Left renal cortex interstitium (tissue), 4 donors: ENCODE results near the gene FAM114A2. TPM values are rescaled to one million over a fixed set of nuclear protein-coding genes. Genes with fewer than 3 reads are reported as not detected.
"Not testable (repeated sequence)": the region's sequence is repeated elsewhere in the genome, so short reads cannot be mapped to it uniquely, and the experiment has no call there.

Experiments used
- DNase-seq, 4 donors: peaks; one replicate each; pipeline ENCODE4 v3.0.0-alpha.2; 2013; ENCODE audit warnings: low read depth in 4 of 4, low spot score in 2 of 4, missing footprints in 1 of 4
- polyA plus RNA-seq, 4 donors: library from polyadenylated mRNA; unstranded; fragments of 120-200 nt; gene quantifications; one replicate each; pipeline ENCODE4 v1.2.1, GENCODE V29; 2013; ENCODE audit not compliant: insufficient read length in 4 of 4

Gene FAM114A2
- polyA plus RNA-seq: 10 to 100 TPM; 32.2 to 38.7 (median 34.5) TPM

DNA sequence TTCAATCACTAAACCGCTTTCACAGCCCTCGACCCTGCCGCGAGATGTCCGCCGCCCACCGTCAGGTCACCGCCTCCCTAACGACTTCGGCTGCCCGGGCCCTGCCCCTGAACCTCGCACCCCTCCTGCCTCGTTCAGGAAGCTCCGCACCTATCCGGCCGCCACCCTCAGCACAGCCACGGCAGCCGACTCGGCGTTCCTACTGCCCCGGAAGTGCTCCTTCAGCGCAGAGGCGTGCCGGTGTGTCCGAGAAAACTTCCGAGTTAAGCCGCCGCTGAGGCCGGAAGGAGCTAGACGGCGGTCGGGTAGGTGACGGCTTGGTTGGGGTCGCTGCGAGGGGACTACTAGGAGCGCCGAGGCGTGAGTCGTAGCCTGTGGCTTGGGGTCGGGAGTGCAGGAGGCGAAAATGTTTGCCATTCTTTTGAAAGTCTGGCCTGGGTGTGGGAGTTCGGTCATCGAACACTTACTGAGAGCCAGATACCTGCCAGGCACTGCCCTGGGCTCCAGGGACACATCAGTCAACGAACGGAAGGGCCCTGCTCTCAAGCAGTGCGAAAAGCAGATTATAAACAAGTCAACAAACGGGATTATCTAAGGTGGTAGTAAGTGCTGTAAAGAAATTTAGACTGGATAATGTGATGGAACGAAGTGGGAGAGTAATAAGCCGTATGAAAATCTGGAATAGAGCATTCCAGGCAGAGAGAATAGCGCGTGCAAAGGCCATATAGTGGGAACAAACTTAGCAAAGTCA lies at the start of gene FAM114A2, which contains the start of gene MFAP3:
Gene FAM114A2 (minus strand): TSS at position 204 of the 751 bp plus-strand sequence. CDS start 3,957 bp downstream, outside the sequence.
Gene MFAP3 (plus strand): TSS at position 261 of the 751 bp plus-strand sequence. CDS start 10,756 bp downstream, outside the sequence.
- peak; percentile 63 to 75 (median 72) for DNase-seq

DNA sequence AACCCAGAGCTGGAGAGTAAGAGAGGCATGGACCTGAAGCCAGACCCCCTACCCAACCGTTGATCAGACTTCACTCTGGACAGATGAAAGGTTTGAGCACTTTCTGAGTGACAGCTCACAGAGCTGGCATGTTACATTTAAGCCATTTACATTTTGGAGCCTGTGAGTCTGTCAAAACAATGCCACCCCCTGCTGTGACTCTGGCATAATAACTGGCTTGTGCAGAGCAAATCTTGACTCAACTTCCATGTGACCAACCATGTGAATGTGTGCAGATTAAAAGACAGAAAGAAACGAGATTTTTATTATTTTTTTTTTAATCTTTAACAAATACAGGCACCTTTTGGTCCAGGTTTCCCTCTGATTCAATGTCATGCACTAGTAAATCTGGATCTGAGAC lies 48.5 kb upstream of the FAM114A2 start:
- DNase-seq: no peak

DNA sequence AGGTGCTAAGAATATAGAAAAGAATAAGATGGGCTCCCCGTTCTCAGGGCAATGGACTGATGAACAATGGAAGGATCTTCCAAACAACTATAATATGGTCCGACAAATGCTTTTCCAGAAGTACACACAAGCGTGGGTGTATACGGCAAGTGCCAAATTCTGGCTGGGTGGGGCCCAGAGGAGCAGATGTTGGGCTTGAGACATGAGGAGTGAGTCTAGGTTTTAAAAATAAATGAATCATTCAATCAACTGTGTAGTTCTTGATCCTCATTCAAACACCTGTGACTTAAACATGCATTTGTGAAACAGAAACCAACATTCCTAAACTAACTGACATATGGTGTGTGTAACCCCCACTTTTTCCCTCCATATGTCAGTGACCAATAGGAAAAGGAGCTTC lies 47.9 kb upstream of the FAM114A2 start:
- DNase-seq: no peak

DNA sequence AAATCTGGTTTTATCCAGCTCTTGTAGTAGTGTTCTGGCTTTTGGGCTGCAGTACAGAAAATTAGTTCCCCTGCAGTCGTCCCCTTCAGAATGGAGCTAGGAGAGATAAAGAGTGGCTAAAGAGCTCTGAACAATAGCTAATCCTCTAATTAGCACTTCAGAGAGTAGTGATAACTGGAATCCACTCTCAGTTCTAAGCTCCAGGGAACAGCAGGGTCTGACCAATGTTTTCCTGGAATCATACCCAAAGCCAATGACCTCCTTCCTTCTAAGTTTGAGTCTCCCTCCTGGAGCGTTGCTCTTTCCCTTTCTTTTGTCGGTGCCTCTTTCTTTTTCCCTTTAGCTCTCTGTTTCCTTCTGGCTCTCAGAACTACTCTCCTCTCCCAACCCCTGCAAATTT lies 47.4 kb upstream of the FAM114A2 start:
- DNase-seq: no peak

DNA sequence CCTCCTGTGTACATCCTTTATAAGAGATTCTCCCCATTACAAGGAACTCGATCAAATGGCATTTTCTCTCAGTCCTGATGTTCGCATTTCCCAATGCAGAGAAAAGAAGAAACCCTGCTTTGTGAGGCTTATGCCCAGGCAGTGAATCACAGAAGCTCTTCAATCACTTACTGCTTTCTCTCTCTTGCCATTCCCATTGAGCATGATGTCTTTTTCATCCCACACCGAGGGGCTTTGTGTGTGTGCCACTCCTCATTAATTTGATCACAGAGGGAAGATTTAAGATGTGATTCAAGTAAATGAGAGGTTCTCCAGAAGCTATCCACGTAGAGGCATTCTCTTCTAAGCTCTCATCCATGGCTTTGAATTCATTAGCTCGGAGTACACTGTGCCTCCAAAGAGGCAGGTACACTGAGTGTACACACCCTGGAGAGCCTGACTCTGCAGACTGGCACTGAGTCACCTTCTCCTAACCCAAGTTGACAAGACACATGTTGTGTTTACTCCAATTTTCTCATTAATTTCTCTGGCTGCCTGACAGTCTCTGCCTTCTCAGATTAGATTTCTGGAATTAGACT lies 45.4 kb upstream of the FAM114A2 start:
- DNase-seq: no peak

DNA sequence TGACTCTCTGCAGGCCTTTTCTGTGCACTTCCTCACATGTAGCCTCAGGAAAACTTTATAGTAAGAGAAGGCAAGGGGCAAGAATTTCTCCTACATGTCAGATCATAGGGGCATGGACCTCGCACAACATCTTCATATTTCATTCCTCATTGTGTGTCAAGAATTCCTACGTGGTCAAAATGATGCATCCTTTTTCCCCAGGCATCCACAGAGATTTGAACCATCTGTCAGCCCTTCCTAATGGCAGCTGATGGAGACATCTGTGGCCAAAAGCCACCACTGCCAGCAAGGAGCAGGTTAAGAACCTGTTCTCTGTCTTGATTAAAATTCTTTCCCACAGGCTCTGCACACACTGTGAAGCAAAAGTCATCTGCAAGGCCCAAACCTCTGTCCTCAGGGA lies 42.5 kb upstream of the FAM114A2 start:
- DNase-seq: no peak

DNA sequence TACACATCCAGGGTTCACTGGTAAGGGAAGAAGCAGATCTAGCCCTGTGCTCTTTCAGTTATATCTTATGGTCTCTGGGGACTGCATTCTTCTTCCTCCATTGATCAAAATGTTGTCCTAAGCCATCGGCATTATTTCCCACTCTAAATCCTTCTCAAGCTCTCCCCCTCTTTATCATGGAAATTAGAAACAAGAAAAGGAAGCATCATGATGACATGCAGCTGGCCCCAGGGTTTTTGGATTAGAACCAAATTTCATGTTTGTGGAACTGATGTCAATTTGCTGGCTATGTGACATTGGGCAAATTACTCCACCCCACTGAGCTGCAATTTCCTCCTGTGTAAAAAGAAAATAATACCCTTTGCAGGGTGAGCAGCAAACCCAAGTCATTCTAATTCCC lies 39.6 kb upstream of the FAM114A2 start:
- no peak for DNase-seq

DNA sequence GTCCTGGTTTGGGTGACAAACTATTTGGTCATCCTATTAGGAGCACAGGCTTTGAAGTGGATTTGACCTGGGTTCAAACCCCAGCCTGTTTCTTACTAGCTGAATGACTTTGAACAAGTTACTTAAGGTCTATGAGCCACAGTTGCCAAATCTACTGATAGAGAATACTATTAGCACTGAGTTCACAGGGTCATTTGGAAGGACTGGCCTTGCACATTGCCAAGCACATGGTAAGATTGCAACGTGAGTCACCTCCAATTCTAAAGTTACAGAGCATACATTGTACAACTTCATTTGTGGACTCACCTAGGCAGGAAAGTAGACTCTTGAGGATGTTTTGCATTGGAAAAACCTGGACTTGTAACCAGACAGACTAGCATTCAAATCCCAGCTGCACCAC lies 39.0 kb upstream of the FAM114A2 start:
- DNase-seq: no peak

DNA sequence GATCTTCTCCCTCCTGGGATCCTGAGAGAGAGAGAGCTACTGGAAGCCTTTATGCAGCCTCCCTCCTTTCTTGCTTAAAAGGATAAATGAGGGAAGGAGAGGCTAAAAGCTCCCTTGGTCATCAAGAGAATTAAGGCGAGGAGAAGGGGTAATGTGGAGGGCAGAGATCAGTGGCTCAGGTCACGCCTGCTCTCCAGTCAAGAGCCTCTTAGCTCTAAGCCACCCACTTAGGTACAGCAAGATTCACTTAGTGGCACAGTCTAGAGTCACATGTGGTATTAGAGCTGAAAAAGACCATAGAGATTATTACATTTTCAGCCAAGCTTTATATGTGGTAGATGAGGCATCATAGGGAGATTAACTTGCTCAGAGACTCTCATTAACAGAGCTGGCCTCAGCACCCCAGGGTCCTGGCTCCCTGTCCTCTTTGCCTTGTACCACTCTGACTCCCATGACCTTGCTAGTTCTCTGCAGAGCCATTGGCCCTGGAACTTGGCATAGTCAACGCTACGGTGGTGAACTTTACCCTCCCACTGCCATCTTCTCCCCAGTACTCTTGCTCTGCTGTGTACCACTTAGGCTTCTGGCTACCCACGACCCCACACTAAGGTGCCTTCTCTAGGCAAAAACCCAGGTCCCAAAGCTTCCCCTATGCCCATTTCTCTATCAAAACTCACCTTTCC lies 37.7 kb upstream of the FAM114A2 start:
- no peak for DNase-seq

DNA sequence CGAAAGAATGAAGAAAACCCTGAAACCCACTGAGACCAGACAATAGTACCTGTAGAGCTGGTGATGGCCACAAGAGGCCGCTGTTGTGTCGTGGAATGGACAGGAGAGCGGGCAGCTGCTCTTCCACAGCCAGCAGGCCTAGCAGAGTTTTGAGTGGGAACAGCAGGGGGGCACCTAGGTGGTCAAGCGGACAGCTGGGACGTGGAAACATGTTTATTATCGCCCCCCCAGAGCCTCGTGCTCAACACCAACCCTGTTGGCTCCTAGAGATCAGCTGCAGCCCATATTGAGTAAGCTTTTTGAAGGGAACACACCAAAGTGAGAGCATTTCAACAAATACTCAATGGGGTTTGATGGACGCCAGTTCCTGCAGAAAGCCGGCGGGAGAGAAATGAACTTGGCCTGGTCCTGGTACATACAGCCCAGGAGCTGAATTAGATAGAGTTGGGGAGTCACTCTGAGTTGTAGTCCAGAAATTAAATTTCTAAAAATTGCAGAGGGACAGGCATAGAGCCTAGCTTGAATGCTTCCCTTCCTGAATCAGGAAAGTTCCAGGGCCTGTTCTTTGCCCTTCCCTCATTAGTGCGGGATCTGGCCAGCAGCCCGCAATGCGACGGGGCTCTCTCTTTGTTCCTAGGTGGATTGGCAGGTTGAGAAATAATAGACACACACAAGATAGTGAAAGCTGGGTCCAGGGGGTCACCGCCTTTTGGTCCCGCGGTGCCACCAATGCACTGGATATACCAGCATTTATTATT lies 33.9 kb upstream of the FAM114A2 start:
- DNase-seq: peak; percentile 51 to 71 (median 61)

DNA sequence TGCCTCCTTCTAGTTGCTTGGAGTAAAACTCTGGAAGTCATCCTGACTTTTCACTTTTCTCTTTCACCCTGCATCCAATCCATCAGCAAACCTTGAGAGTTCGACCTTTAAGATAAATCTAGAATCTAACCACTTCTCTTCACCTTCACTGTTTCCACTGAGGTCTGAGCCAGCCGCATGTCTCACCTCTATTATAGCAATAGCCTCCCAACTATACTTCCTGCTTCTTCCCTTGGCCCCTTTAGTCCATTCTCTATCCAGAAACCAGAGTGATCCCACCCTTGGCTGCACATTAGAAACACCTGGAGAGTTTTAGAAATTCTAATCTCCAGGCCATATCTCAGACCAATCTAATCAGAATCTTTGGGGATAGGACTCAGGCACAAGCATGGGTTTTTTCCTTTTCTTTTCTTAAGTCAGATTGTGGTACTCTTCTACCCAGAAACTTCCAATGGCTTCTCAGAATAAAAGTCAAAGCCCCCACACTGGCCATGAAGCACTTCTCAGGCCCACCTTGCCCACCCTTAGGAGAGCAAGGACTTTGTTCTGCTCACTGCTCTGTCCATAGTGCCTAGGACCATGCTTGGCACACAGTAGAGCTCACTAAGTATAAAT lies 33.2 kb upstream of the FAM114A2 start:
- DNase-seq: no peak

DNA sequence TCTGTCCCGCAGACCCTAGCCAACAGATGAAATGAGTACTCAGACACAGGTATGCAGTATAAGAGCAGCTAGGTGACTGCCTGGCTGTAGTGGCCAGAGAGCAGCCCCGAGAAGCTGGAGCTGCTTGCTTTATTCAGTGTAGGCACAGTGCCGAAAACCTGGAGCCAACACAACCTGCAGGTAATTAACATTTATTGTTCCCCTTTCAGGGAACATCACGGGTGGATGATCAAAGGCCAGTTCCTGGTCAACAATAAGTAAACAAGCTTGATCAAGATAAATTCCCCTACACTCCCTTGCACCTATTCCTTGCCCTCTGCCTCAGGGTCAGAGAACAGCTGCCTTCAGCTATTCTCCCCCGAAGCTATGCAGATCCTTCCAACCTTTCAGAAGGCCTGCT lies 31.1 kb upstream of the FAM114A2 start:
- not testable (repeated sequence) for DNase-seq

DNA sequence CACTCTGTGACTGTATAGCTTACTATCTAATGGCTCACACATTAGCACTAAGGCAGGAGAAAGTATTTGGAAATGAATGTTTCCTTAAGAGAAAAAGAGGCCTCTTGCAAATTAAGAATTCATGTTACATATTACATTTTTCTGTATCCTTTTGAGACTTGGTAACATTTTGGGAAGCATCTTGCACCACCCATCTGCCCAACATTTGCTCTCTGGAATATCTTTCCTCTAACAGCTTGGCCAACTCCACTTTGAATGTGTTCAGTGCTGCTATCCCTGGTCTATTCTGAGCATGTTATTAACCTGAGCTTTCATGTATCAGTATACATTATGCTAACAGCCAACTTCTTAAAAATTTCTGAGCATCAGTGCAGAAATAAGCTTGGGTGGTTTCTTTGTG lies 27.3 kb upstream of the FAM114A2 start:
- no peak for DNase-seq

DNA sequence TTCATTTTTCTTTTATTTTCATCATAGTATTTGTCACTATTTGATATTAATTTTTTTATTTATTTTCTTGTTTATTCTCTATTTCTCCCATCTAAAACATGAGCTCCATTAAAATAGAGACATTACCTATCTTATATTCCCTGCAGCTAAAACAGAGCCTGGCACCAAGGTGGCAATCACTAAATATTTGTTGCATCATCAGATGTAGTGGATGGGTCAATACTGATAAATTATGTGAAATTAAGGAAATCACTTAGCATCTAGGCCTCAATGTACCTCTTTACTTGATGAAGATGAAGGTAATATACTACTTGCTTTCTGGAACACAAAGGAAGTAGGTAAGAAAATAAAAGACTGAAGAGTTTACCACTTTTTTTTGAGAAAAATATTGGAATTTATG lies 24.7 kb upstream of the FAM114A2 start:
- no peak for DNase-seq

DNA sequence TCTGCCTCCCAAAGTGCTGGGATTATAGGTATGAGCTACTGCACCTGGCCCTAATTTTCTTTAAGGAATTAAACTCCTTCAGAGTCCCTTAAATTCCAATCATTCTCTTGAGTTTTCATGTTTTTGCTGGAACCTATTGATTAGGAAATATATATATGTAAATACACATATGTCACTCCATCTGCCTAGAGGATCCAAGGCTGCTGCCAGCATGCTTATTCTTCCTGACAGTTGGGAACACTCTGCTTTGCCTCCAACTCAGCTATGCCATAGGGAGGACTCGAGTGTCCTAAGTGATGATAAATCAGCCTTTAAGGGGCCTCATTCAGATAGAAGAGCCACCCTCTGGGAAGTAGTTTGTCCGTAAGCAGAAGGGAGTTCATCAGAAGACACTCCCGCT lies 21.9 kb upstream of the FAM114A2 start:
- DNase-seq: no peak

DNA sequence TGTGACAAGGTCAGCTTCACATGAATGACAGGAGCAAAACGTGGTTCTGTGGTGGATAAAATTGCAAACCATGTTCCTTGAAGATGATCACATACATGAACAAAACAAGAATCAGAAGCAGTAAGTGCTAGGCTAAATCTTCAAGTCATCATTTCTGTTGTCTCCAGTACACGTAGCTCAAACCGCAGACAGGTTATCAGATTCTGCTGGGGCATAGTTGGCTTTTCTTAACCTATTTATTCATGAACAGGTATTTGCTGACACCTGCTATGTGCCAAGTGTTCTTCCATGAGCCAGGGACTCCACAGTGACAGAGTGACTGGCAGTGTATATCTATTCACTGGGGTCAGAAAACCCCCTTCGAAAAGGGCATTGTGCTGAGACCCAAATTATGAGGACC lies 20.9 kb upstream of the FAM114A2 start:
- no peak for DNase-seq

DNA sequence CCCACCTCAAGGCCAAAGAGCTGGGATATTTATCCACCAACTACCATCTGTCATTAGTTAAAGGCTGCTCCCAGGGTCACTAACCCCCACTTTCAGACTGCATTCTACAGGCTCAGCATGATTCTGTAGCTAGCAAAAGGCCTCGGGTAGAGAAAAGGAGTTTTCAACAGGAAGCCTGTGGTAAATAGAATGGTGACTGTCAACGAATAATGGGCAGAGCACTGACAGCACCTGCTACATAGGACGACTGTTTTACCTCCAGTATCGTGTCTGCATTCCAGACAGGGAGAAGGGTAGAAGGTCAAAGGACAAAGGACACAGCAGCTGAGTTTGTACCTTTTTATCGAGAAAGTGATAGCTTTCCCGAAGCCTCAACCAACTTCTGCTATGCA lies 20.3 kb upstream of the FAM114A2 start:
- DNase-seq: no peak

DNA sequence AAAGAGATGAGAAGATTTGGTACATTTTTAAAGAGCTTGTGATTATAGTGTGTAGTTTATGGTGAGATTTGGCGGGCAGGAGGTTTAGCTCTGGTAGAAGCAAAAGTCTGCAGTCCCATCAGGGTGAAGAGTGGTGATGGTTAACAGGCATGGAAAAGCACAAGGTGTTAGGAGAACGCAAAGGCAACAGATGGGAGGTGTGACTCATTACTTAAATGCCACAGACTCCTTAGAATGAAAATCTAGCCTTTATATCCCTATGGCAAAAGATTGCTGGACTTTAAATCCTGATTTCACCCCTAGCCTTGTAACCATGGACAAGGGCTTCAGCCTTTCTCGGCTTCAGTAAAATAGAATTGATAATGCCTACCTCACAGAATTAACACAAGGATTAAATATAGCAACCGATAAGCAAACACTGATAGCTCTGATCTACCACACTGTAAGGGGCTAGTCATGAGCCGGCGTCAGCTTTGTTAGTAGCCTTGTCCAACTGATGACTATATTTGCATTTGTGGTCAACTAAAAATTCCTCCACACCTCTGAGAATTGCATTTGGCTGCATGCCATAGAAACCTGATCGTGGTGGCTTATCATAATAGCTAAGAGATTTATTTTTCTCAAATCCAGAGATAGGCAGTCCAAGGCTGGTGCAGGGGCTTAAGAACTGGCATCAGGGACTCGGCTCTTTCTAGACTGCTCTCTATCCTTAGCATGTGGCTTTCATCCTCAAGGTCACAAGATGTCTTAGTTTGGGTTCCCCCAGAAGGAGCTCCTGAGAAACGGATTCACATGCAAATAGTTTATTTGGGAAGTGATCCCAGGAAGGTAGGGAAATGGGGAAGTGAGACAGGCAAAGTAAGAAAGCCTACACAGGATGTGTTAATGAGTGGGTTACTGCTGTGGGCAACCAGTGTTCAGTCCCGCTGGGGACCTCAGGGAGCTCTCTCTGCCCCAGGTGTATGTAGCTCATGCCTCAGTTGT lies 19.6 kb upstream of the FAM114A2 start:
- no peak for DNase-seq

DNA sequence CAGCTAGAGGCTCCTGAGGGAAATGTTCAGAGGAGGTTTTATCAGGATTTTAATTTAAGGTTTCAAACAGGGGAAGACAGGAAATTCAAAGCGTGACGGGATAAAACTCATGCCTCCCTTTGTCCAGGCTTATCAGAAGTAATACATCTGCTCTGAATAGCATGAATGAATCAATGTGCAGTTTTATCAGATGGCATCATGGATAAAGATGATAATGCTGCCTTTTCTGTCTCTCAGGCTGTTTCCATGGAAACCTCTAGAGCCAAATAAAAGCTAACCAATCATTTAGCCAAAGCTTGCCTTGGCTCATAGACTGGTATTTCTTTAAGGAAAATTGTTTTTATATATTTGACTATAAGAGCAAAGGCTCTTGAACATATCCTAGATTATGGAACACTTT lies 16.5 kb upstream of the FAM114A2 start:
- no peak for DNase-seq
